BE2C (cell line): ENCODE results near the gene GPLD1.
A peak's percentile ranks its signal among the peaks of the same experiment; 100 is the strongest.

Experiments
- DNase-seq: peaks from one replicate; pipeline ENCODE4 v3.0.0-alpha.2; 2020
- H3K27me3 ChIP-seq: fragments of 250-450 bp; sonication (Bioruptor Pico); 2 replicates; pipeline ENCODE4 v1.5.1; 2020; ENCODE audit warnings: mild to moderate bottlenecking
- H3K36me3 ChIP-seq: fragments of 250-450 bp; sonication (Bioruptor Pico); 2 replicates; pipeline ENCODE4 v1.5.1; 2020; ENCODE audit warnings: mild to moderate bottlenecking
- H3K4me1 ChIP-seq: fragments of 250-450 bp; sonication (Bioruptor Pico); 2 replicates; pipeline ENCODE4 v1.5.1; 2020
- H3K4me3 ChIP-seq: 2 replicates; pipeline ENCODE4 v1.5.1; 2011; ENCODE audit warnings: low read depth, low read length
- H3K9me3 ChIP-seq: fragments of 250-450 bp; sonication (Bioruptor Pico); 2 replicates; pipeline ENCODE4 v1.5.1; 2020
- TF ChIP-seq, protein P1 (sequence below): IDR thresholded peaks from 2 replicates; pipeline ENCODE4 v1.5.1; 2012; ENCODE audit warnings: mild to moderate bottlenecking, low read depth, low read length

The GPLD1 gene

GRCh38 chr6:24494821-24495795 is 5.7 kb upstream of the GPLD1 start, which contains the start of gene ALDH5A1:
Gene ALDH5A1, plus strand, starts transcription at chr6:24494969. Its CDS starts 28 bp downstream, at chr6:24494997.
- TF ChIP-seq, protein P1, sequence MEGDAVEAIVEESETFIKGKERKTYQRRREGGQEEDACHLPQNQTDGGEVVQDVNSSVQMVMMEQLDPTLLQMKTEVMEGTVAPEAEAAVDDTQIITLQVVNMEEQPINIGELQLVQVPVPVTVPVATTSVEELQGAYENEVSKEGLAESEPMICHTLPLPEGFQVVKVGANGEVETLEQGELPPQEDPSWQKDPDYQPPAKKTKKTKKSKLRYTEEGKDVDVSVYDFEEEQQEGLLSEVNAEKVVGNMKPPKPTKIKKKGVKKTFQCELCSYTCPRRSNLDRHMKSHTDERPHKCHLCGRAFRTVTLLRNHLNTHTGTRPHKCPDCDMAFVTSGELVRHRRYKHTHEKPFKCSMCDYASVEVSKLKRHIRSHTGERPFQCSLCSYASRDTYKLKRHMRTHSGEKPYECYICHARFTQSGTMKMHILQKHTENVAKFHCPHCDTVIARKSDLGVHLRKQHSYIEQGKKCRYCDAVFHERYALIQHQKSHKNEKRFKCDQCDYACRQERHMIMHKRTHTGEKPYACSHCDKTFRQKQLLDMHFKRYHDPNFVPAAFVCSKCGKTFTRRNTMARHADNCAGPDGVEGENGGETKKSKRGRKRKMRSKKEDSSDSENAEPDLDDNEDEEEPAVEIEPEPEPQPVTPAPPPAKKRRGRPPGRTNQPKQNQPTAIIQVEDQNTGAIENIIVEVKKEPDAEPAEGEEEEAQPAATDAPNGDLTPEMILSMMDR, result peak; percentile 27
- Histone ChIP-seq H3K4me3 (peak within 1 kb of the TSS; percentile 80), H3K27me3 (no peaks in the 10 kb centered on the region), H3K4me1 (no peaks in the 10 kb centered on the region), H3K9me3 (peaks cover 4% of the 10 kb centered on the region), H3K36me3 (no peaks in the 10 kb centered on the region)
- peak; percentile 77 for DNase-seq

- TF ChIP-seq, protein P1, result no peak
- Histone ChIP-seq H3K9me3 (peaks cover 4% of the 10 kb centered on the region), H3K4me3 (peak overlapping the region; percentile 80), H3K36me3 (no peaks in the 10 kb centered on the region), H3K27me3 (no peaks in the 10 kb centered on the region), H3K4me1 (no peaks in the 10 kb centered on the region)
- no peak for DNase-seq
These were observed 4.8 kb upstream of the GPLD1 start for GRCh38 chr6:24493945-24494820.

GRCh38 chr6:24492475-24492874 is 3.1 kb upstream of the GPLD1 start:
- no peaks in the 10 kb centered on the region for H3K36me3 ChIP-seq
- TF ChIP-seq, protein P1, result no peak
- DNase-seq, result no peak
- H3K9me3 ChIP-seq, result peaks cover 3% of the 10 kb centered on the region
- no peak overlapping the region for H3K4me3 ChIP-seq
- H3K27me3 ChIP-seq, result no peaks in the 10 kb centered on the region
- no peaks in the 10 kb centered on the region for H3K4me1 ChIP-seq

DNA sequence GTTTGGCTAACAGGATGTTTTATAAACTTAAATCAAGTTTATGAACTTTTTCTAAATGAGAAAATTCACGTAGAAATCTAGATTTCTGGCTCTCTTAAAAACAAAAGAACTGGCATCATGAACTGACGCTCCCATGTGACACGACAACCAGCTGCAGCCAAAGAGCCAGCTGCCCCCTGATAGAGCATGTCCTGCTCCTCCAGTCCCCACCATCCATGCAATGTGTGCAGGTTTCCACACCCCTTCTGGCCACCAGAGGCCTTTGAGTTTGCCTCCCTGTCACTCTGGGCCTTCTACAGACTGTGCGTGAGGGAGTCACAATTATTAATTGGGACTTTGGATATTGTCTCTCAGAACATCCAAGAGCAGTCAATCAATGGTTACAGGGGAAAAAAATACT is 1.6 kb upstream of the GPLD1 start:
- Histone ChIP-seq H3K9me3 (no peaks in the 10 kb centered on the region), H3K4me1 (no peaks in the 10 kb centered on the region), H3K27me3 (no peaks in the 10 kb centered on the region), H3K36me3 (no peaks in the 10 kb centered on the region), H3K4me3 (no peak overlapping the region)
- DNase-seq, result no peak
- TF ChIP-seq, protein P1, result no peak

DNA sequence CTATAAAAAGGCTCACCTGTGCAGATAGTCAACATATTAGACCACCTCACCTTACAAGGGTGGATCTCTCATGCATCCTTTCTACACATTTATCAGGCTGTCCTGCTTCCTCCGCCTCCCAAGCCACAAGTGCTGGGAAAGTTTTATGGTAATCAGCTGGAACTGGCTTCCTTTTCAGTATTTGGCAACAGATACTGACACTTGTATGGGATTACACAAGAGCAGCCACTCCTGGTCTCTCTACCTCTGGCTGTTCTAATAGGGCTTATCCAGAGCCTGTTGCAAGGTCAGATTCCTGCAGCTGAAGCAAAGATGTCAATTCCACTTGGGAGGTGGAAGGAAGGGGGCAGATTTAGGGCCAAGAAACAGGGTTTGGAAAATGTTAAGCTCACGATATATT is 503 bp upstream of the GPLD1 start:
- Histone ChIP-seq H3K36me3 (no peaks in the 10 kb centered on the region), H3K27me3 (no peaks in the 10 kb centered on the region), H3K9me3 (no peaks in the 10 kb centered on the region), H3K4me3 (no peak overlapping the region), H3K4me1 (no peaks in the 10 kb centered on the region)
- no peak for DNase-seq
- TF ChIP-seq, protein P1, result no peak
